Measurements from ENCODE around the gene DAPK1.

Gene DAPK1

GRCh38 chr9:87569008-87569509 is 71.4 kb downstream of the DAPK1 start:
- DNase-seq (ENCODE audit: low read depth), result no peak

GRCh38 chr9:87569518-87569917 is 71.9 kb downstream of the DAPK1 start:
- DNase-seq (ENCODE audit: low read depth), result no peak

GRCh38 chr9:87570000-87570908 is 72.6 kb downstream of the DAPK1 start:
- DNase-seq (ENCODE audit: low read depth), result no peak

- no peak for DNase-seq (ENCODE audit: low read depth)
These were observed 75.1 kb downstream of the DAPK1 start for GRCh38 chr9:87572719-87573118.

GRCh38 chr9:87573841-87574342 is 76.2 kb downstream of the DAPK1 start:
- DNase-seq (ENCODE audit: low read depth), result no peak

- no peak for DNase-seq (ENCODE audit: low read depth)
These were observed 80.1 kb downstream of the DAPK1 start for GRCh38 chr9:87577746-87578145.

DNA sequence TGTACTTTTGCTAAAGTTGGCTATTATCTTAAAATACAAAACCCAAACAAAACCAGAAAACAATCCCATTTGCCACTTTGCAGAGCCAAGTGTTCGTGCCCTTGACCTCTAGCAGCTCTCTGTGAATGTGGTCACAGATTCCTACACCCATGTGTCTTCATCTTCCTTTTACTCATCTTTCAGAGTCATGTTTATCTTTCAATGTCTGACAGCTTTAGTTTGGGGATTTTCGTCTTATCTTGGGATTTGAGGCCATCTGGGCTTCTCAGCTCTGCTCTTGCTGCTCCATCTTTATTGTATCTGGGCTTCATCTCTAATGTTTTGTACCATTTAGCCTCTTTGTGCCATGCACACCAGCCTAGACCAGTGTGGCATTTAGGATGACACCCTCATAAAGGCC is 81.0 kb downstream of the DAPK1 start:
- DNase-seq (ENCODE audit: low read depth), result no peak

DNA sequence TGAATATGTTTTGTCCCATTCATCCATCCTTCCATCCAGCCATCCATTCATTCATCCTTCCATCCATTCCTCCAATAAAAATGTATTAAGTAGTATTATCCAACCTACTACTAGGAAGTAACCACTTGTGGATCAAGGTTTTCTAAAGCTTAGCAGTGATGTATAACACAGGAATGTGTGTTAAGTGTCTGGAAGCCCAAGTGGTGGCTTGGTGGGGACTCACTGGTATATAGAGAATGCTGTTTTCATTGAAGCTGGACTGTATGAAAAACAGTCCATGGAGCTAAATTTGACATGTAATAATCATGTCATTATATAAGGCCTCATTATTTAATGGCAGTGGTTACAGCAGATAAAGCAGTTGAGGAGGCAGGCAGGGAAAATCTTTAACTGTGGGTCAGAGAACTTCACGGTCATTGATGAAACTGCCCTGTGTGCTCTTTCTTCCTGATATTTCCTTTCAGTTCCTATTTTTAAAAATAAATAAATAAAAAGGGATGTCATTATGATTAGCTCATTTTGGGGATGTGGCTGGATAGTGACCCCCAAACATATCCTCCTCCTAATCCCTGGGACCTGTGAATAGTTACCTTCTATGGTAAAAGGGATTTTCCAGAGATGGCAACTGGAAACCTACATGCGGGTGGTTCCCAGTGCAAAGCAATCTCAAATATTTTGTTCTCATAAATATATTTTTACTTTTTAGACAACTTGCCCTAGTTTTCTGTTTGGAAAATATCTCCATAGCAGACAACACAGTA is 82.3 kb downstream of the DAPK1 start:
- no peak for DNase-seq (ENCODE audit: low read depth)

GRCh38 chr9:87580941-87581438 is 83.3 kb downstream of the DAPK1 start:
- DNase-seq (ENCODE audit: low read depth), result no peak

DNA sequence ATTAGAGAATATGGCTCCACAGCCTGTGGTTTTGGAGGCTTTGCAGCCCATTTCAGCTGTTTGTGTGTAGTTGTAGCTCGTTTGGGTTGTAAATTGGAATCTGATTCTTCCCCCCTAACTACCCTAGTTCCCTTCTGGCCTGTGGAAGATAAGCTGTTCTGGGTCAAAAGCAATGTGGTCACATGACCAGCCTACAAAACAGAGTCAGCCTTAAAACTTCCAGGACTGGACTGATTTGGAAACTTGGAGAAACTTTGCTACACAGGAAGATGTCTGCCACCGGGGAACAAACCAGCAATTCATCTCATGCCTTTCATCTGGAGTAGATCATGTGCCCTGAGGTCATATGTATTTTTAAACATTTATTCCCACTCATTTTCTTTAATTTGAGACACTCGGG is 83.8 kb downstream of the DAPK1 start:
- DNase-seq (ENCODE audit: low read depth), result no peak

DNA sequence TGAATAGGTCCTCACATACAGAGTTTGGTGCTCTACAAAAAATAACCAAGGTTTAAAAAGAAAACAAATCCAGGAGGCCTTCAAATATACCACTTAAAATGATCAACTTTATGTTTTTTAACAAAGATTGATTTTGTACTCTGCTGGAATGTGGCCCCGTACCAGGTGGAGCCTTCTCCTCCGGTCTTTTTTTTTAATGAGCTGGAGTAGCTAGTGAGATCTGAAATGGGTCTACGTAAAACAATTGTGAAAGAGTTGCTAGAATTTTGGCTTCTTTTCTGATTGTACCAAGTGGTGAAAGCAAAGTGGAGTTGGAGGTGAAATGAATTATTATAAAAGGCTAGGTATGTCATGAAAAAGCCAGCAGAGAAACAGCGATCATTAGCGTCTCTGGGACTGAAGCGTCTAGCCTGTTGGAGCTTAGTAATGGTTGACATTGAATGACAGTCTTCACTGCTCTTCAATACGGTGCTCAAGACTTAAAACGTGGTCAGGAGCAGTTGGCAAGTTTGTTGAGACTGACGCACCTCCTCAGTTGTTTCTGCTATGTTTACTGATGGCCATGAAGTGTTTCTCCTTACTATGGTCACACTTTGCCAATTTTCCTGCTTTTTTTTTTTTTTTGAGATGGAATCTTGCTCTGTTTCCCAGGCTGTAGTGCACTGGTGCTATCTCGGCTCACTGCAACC is 84.4 kb downstream of the DAPK1 start:
- no peak for DNase-seq (ENCODE audit: low read depth)

DNA sequence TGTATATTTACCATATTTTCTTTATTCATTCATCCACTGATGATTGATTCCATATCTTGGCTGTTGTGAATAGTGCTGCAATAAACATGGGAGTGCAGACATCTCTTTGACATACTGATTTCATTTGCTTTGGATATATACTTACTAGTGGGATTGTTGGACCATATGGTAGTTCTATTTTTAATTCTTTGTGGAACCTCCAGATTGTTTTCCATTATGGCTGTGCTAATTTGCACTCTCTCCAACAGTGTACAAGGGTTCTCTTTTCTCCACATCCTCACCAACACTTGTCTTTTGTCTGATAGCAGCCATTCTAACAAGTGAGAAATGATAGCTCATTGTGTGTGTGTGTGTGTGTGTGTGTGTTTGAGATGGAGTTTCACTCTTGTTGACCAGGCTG is 86.7 kb downstream of the DAPK1 start:
- no peak for DNase-seq (ENCODE audit: low read depth)

GRCh38 chr9:87585123-87585855 is 87.6 kb downstream of the DAPK1 start:
- DNase-seq (ENCODE audit: low read depth), result no peak

GRCh38 chr9:87586731-87587355 is 89.2 kb downstream of the DAPK1 start:
- no peak for DNase-seq (ENCODE audit: low read depth)

DNA sequence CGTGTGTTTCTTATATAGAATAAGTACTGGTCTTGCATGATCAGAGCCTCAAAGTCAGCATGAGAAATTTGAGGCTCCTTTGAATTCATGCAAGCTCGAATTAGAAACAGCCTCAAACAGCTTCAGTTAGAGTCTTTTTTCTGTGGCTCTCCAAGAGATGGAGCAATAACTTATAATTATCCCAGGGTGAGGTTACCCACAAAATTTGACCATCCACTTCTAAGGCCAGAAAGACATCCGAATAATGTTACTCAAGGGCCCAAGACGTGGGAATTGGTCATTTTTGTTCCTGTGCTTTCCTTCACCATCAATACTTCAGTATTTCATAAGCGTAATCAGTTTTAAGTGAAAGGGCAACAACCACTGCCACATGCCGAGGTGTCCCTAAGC is 89.7 kb downstream of the DAPK1 start:
- DNase-seq (ENCODE audit: low read depth), result no peak

GRCh38 chr9:87587864-87588263 is 90.2 kb downstream of the DAPK1 start:
- DNase-seq (ENCODE audit: low read depth), result no peak

GRCh38 chr9:87588339-87588738 is 90.7 kb downstream of the DAPK1 start:
- no peak for DNase-seq (ENCODE audit: low read depth)

DNA sequence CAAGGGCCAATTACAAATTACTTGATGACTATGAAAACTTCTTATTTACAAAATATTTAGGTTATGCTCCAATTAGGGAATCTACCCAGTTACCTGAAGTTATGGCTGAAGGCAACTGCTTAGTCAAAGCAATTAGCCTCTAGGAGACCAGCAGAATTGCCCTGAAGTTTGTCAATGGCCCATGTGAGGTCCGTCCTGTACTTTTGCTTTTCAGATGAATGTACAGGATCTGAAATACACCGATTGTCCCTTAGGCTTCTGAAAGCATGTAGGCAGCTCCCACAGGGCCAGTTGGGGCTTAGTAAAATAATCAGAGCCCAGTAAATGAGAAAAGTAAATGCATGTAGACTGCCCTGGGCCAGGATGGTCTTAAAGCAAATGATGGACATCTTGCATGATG is 93.3 kb downstream of the DAPK1 start:
- no peak for DNase-seq (ENCODE audit: low read depth)

- DNase-seq (ENCODE audit: low read depth), result no peak
These were observed 95.1 kb downstream of the DAPK1 start for GRCh38 chr9:87592554-87593358.

- DNase-seq (ENCODE audit: low read depth), result no peak
These were observed 95.8 kb downstream of the DAPK1 start for GRCh38 chr9:87593359-87593980.
